ENCODE measurements around the gene SLC9A9. TPM values are rescaled to one million over a fixed set of nuclear protein-coding genes. Genes with fewer than 3 reads are reported as not detected.

The SLC9A9 gene
- total RNA-seq, 4 donors from 2014 or later, result 13.4 to 15.0 (median 14.4) TPM

GRCh38 chr3:143814443-143814889 is 33.8 kb downstream of the SLC9A9 start:
- no peaks in the 10 kb centered on the region for H3K36me3 ChIP-seq
- peak; percentile 92 for DNase-seq (ENCODE audit: extremely low spot score)
- H3K27me3 ChIP-seq, result no peaks in the 10 kb centered on the region
- 74% methylated on average over 3 of the region's 3 CpGs for WGBS
- TF ChIP-seq CTCF (IDR thresholded peaks at IDR 0.05), result no peak
- TF ChIP-seq POLR2A (IDR thresholded peaks at IDR 0.05; ENCODE audit: low read depth), result no peak
- TF ChIP-seq POLR2AphosphoS5 (IDR thresholded peaks at IDR 0.05), result no peak
- TF ChIP-seq EP300 (IDR thresholded peaks at IDR 0.05), result no peak
- peak overlapping the region; percentile 45 to 60 (median 56) for H3K27ac ChIP-seq (replicated peaks in 1 of 4)
- no peak overlapping the region for H3K4me3 ChIP-seq
- peaks cover 3 to 43% (median 32%) of the 10 kb centered on the region in 4 donors for H3K4me1 ChIP-seq
- no peaks in the 10 kb centered on the region for H3K9me3 ChIP-seq
- intact Hi-C loops (cut with DNase I), result no loop called here

- Histone ChIP-seq H3K4me3 (no peak overlapping the region), H3K27ac (replicated peaks in 1 of 4) (peak overlapping the region in 1 of 4 donors; percentile 22), H3K9me3 (no peaks in the 10 kb centered on the region), H3K36me3 (no peaks in the 10 kb centered on the region), H3K4me1 (peaks cover 3 to 62% (median 45%) of the 10 kb centered on the region in 4 donors), H3K27me3 (no peaks in the 10 kb centered on the region)
- peak; percentile 39 for DNase-seq (ENCODE audit: extremely low spot score)
- TF ChIP-seq POLR2A (IDR thresholded peaks at IDR 0.05; ENCODE audit: low read depth), result no peak
- TF ChIP-seq EP300 (IDR thresholded peaks at IDR 0.05), result no peak
- TF ChIP-seq CTCF (IDR thresholded peaks at IDR 0.05), result no peak
- TF ChIP-seq POLR2AphosphoS5 (IDR thresholded peaks at IDR 0.05), result no peak
- 62% methylated on average over 3 of the region's 3 CpGs for WGBS
- intact Hi-C loops (cut with DNase I), result no loop called here
Measured at GRCh38 chr3:143812481-143812880, 35.8 kb downstream of the SLC9A9 start.

GRCh38 chr3:143811602-143812001 is 36.7 kb downstream of the SLC9A9 start:
- Histone ChIP-seq H3K36me3 (no peaks in the 10 kb centered on the region), H3K27ac (replicated peaks in 1 of 4) (peak overlapping the region; percentile 5 to 45 (median 21))

GRCh38 chr3:143810953-143811265 is 37.4 kb downstream of the SLC9A9 start:
- DNase-seq (ENCODE audit: extremely low spot score), result peak; percentile 66
- H3K27ac ChIP-seq (replicated peaks in 1 of 4), result peak overlapping the region in 3 of 4 donors; percentile 1 to 20 (median 10)
- TF ChIP-seq POLR2A (IDR thresholded peaks at IDR 0.05; ENCODE audit: low read depth), result no peak
- no peak for TF ChIP-seq POLR2AphosphoS5 (IDR thresholded peaks at IDR 0.05)
- TF ChIP-seq EP300 (IDR thresholded peaks at IDR 0.05), result no peak
- TF ChIP-seq CTCF (IDR thresholded peaks at IDR 0.05), result no peak
- H3K9me3 ChIP-seq, result no peaks in the 10 kb centered on the region
- H3K36me3 ChIP-seq, result no peaks in the 10 kb centered on the region
- H3K27me3 ChIP-seq, result no peaks in the 10 kb centered on the region
- intact Hi-C loops (cut with DNase I), result no loop called here
- H3K4me3 ChIP-seq, result no peak overlapping the region
- peaks cover 3 to 69% (median 46%) of the 10 kb centered on the region in 4 donors for H3K4me1 ChIP-seq
- WGBS, result 87% methylated on average over 2 of the region's 2 CpGs

More at GRCh38 chr3:143811602-143812001, 36.7 kb downstream of the SLC9A9 start:
- no peak for TF ChIP-seq CTCF (IDR thresholded peaks at IDR 0.05)
- TF ChIP-seq EP300 (IDR thresholded peaks at IDR 0.05), result no peak
- TF ChIP-seq POLR2AphosphoS5 (IDR thresholded peaks at IDR 0.05), result no peak
- no peak for TF ChIP-seq POLR2A (IDR thresholded peaks at IDR 0.05; ENCODE audit: low read depth)
- H3K27me3 ChIP-seq, result no peaks in the 10 kb centered on the region
- 67% methylated on average over 8 of the region's 8 CpGs for WGBS
- H3K9me3 ChIP-seq, result no peaks in the 10 kb centered on the region
- H3K4me3 ChIP-seq, result no peak overlapping the region
- DNase-seq (ENCODE audit: extremely low spot score), result peak; percentile 85
- H3K4me1 ChIP-seq, result peaks cover 3 to 69% (median 46%) of the 10 kb centered on the region in 4 donors
- intact Hi-C loops (cut with DNase I), result no loop called here

All from esophagus muscularis mucosa (tissue), 4 donors.